Measurements from ENCODE around the gene FEM1C.
A peak's percentile ranks its signal among the peaks of the same experiment; 100 is the strongest.

FEM1C gene

GRCh38 chr5:115558388-115558956 lies 13.9 kb upstream of the FEM1C start:
- DNase-seq (ENCODE audit: low read depth in 1 of 2, low spot score in 1 of 2), result no peak

- no peak for DNase-seq (ENCODE audit: low read depth in 1 of 2, low spot score in 1 of 2)
Measured at GRCh38 chr5:115557667-115558387, 13.3 kb upstream of the FEM1C start.

- no peak for DNase-seq (ENCODE audit: low read depth in 1 of 2, low spot score in 1 of 2)
Measured at GRCh38 chr5:115556276-115556675, 11.7 kb upstream of the FEM1C start.

GRCh38 chr5:115555084-115555633 lies 10.6 kb upstream of the FEM1C start:
- DNase-seq (ENCODE audit: low read depth in 1 of 2, low spot score in 1 of 2), result no peak

GRCh38 chr5:115553082-115553481 lies 8.5 kb upstream of the FEM1C start:
- DNase-seq (ENCODE audit: low read depth in 1 of 2, low spot score in 1 of 2), result no peak

- no peak for DNase-seq (ENCODE audit: low read depth in 1 of 2, low spot score in 1 of 2)
Measured at GRCh38 chr5:115551415-115551814, 6.8 kb upstream of the FEM1C start.

- DNase-seq (ENCODE audit: low read depth in 1 of 2, low spot score in 1 of 2), result no peak
Measured at GRCh38 chr5:115549154-115549553, 4.6 kb upstream of the FEM1C start.

- no peak for DNase-seq (ENCODE audit: low read depth in 1 of 2, low spot score in 1 of 2)
Measured at GRCh38 chr5:115548683-115549082, 4.1 kb upstream of the FEM1C start.

- DNase-seq (ENCODE audit: low read depth in 1 of 2, low spot score in 1 of 2), result no peak
Measured at GRCh38 chr5:115545351-115545882, 842 bp upstream of the FEM1C start.

- peak; percentile 35 to 37 for DNase-seq (ENCODE audit: low read depth in 1 of 2, low spot score in 1 of 2)
Measured at GRCh38 chr5:115544043-115544435, 536 bp downstream of the FEM1C start.

GRCh38 chr5:115543365-115544042 lies 1.1 kb downstream of the FEM1C start:
- peak in 1 of 2 donors; percentile 40 for DNase-seq (ENCODE audit: low read depth in 1 of 2, low spot score in 1 of 2)

- DNase-seq (ENCODE audit: low read depth in 1 of 2, low spot score in 1 of 2), result no peak
Measured at GRCh38 chr5:115542651-115543364, 1.8 kb downstream of the FEM1C start.

- DNase-seq (ENCODE audit: low read depth in 1 of 2, low spot score in 1 of 2), result no peak
Measured at GRCh38 chr5:115542086-115542485, 2.5 kb downstream of the FEM1C start.

GRCh38 chr5:115541611-115542010 lies 3.0 kb downstream of the FEM1C start:
- DNase-seq (ENCODE audit: low read depth in 1 of 2, low spot score in 1 of 2), result no peak

GRCh38 chr5:115535479-115536035 lies 9.0 kb downstream of the FEM1C start:
- DNase-seq (ENCODE audit: low read depth in 1 of 2, low spot score in 1 of 2), result no peak

- DNase-seq (ENCODE audit: low read depth in 1 of 2, low spot score in 1 of 2), result no peak
Measured at GRCh38 chr5:115532517-115532916, 12.1 kb downstream of the FEM1C start.

GRCh38 chr5:115531787-115532367 lies 12.7 kb downstream of the FEM1C start:
- DNase-seq (ENCODE audit: low read depth in 1 of 2, low spot score in 1 of 2), result no peak

GRCh38 chr5:115531380-115531779 lies 13.2 kb downstream of the FEM1C start:
- DNase-seq (ENCODE audit: low read depth in 1 of 2, low spot score in 1 of 2), result no peak

GRCh38 chr5:115530426-115530825 lies 14.1 kb downstream of the FEM1C start:
- DNase-seq (ENCODE audit: low read depth in 1 of 2, low spot score in 1 of 2), result no peak

GRCh38 chr5:115526604-115527003 lies 18.0 kb downstream of the FEM1C start:
- DNase-seq (ENCODE audit: low read depth in 1 of 2, low spot score in 1 of 2), result no peak
